Fibroblast of lung (primary cell): Measurements from ENCODE around the gene NRG2. TPM values are rescaled to one million over a fixed set of nuclear protein-coding genes. Genes with fewer than 3 reads are reported as not detected.

Experiments
- DNase-seq, 2 donors: peaks; one replicate each; pipeline versions ENCODE4 v3.0.0 to v3.0.0-alpha.2; 2010; ENCODE audit warnings: low read depth in 2 of 2
- H2AFZ ChIP-seq: 2 replicates; pipeline ENCODE4 v1.5.1; 2012; ENCODE audit warnings: low read length, control low read depth, inconsistent platforms
- H3K27ac ChIP-seq: 2 replicates; pipeline ENCODE4 v1.5.1; 2011; ENCODE audit warnings: low read length, control low read depth; ENCODE audit not compliant: insufficient read depth
- H3K27me3 ChIP-seq: 2 replicates; pipeline ENCODE4 v1.5.1; 2011; ENCODE audit warnings: mild to moderate bottlenecking, low read length; ENCODE audit not compliant: control insufficient read depth, insufficient read depth
- H3K36me3 ChIP-seq: 2 replicates; pipeline ENCODE4 v1.5.1; 2011; ENCODE audit warnings: low read length; ENCODE audit not compliant: control insufficient read depth, insufficient read depth
- H3K4me1 ChIP-seq: 2 replicates; pipeline ENCODE4 v1.5.1; 2011; ENCODE audit warnings: low read length; ENCODE audit not compliant: control insufficient read depth, insufficient read depth; ENCODE audit errors: extremely low read depth
- H3K4me2 ChIP-seq: 2 replicates; pipeline ENCODE4 v1.5.1; 2011; ENCODE audit warnings: low read length, control low read depth; ENCODE audit not compliant: insufficient read depth; ENCODE audit errors: extremely low read depth
- H3K4me3 ChIP-seq, 4 experiments: fragments of 200-600 bp in 1 of 4; sonication (generic) in 1 of 4; replicated peaks in 1 of 4; 2 replicates each; pipeline ENCODE4 v1.5.1; 2011 to 2016; ENCODE audit warnings: low read length in 4 of 4, low read depth in 3 of 4, mild to moderate bottlenecking in 3 of 4, control low read depth in 2 of 4, inconsistent platforms in 1 of 4, mixed read lengths in 1 of 4; ENCODE audit not compliant: insufficient read depth in 1 of 4; ENCODE audit errors: control extremely low read depth in 1 of 4
- H3K79me2 ChIP-seq: 2 replicates; pipeline ENCODE4 v1.5.1; 2012; ENCODE audit warnings: mild to moderate bottlenecking, low read length, inconsistent platforms; ENCODE audit not compliant: control insufficient read depth, insufficient read depth
- H3K9ac ChIP-seq: 2 replicates; pipeline ENCODE4 v1.5.1; 2011; ENCODE audit warnings: mild to moderate bottlenecking, low read length, control low read depth; ENCODE audit not compliant: insufficient read depth
- H3K9me3 ChIP-seq: 2 replicates; pipeline ENCODE4 v1.5.1; 2012; ENCODE audit warnings: low read depth, low read length; ENCODE audit not compliant: control insufficient read depth, insufficient read depth
- H4K20me1 ChIP-seq: 2 replicates; pipeline ENCODE4 v1.5.1; 2011; ENCODE audit warnings: low read length; ENCODE audit not compliant: control insufficient read depth, insufficient read depth; ENCODE audit errors: extremely low read depth
- EZH2 ChIP-seq: IDR thresholded peaks from 2 replicates; pipeline ENCODE4 v1.5.1; 2012; ENCODE audit warnings: low read length, control low read depth, mild to moderate bottlenecking; ENCODE audit errors: missing control alignments
- polyA plus RNA-seq, 2 donors: library from polyadenylated mRNA; depleted of rRNA in 1 of 2; stranded (reverse) in 1 of 2; unstranded in 1 of 2; fragments of >200 nt; gene quantifications; 2 replicates each; pipeline ENCODE4 v1.2.1, GENCODE V29; 2011 to 2012; ENCODE audit warnings: missing spikeins in 1 of 2
- total RNA-seq: library from RNA; depleted of rRNA; stranded (reverse); fragments of >200 nt; gene quantifications from 2 replicates; pipeline ENCODE4 v1.2.1, GENCODE V29; 2014
- TF ChIP-seq, protein P1 (sequence below), 2 donors: IDR thresholded peaks in 1 of 2; conservative IDR thresholded peaks in 1 of 2; 1 replicate in 1 of 2; 2 replicates in 1 of 2; pipeline ENCODE4 v1.5.1; 2011 to 2012; ENCODE audit warnings: low read length in 2 of 2, control low read depth in 1 of 2, inconsistent platforms in 1 of 2, low read depth in 1 of 2, mild to moderate bottlenecking in 1 of 2

NRG2 gene
- total and polyA plus RNA-seq, 2 donors (not counting 1 experiment from before 2014, with no cell fraction given) = 0.28 to 1.3 TPM

DNA sequence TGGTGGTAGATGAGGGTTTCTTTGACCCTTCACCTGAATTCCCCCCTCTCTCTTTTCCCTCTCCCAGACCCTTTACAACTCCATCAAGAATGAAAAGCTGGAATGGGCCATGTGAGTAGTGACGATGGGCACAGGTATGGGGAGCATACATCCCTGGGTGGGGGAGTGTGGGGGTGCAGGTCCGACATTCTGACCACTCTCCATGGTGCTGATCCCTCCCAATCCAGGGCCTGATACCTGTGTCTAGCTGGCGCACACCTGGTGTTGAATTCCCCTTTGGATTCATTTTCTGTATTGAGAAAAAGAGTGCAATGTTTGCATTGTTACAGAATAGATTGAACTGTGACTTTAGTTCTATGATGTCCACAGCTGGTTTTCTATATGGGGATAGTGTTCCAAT lies 207.4 kb downstream of the NRG2 start:
- no peaks in the 10 kb centered on the region for H3K36me3 ChIP-seq
- H3K27ac ChIP-seq = no peak overlapping the region
- no peak overlapping the region for H3K4me3 ChIP-seq
- H3K4me1 ChIP-seq = no peaks in the 10 kb centered on the region
- H4K20me1 ChIP-seq = no peaks in the 10 kb centered on the region
- H3K4me2 ChIP-seq = no peak overlapping the region
- no peak for TF ChIP-seq EZH2
- TF ChIP-seq, protein P1, sequence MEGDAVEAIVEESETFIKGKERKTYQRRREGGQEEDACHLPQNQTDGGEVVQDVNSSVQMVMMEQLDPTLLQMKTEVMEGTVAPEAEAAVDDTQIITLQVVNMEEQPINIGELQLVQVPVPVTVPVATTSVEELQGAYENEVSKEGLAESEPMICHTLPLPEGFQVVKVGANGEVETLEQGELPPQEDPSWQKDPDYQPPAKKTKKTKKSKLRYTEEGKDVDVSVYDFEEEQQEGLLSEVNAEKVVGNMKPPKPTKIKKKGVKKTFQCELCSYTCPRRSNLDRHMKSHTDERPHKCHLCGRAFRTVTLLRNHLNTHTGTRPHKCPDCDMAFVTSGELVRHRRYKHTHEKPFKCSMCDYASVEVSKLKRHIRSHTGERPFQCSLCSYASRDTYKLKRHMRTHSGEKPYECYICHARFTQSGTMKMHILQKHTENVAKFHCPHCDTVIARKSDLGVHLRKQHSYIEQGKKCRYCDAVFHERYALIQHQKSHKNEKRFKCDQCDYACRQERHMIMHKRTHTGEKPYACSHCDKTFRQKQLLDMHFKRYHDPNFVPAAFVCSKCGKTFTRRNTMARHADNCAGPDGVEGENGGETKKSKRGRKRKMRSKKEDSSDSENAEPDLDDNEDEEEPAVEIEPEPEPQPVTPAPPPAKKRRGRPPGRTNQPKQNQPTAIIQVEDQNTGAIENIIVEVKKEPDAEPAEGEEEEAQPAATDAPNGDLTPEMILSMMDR (conservative IDR thresholded peaks at IDR 0.05 in 1 of 2, IDR thresholded peaks at IDR 0.05 in 1 of 2; ENCODE audit: low read depth in 1 of 2, low read length in 2 of 2) = no peak
- no peaks in the 10 kb centered on the region for H3K9me3 ChIP-seq
- H2AFZ ChIP-seq = no peak overlapping the region
- no peak for DNase-seq
- no peak overlapping the region for H3K9ac ChIP-seq
- peaks cover 4% of the 10 kb centered on the region for H3K27me3 ChIP-seq
- H3K79me2 ChIP-seq = no peaks in the 10 kb centered on the region

DNA sequence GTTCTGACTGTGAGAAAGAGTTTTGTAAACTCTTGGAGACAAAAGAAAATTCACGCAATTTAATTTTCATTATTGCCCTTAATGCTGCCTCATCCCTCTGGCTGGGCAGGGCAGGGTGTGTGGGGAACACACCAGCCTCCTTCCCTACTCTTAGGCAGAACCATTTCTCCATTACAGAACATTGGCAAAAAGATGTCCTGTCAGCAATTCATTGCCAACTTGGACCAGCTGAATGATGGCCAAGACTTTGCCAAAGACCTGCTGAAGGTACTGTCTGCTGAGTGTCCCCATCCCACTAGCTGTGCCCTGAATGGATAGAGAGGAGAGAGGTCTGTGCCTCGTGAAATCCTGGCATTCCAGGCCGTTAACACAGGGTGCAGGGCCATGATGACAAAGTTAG lies 209.6 kb downstream of the NRG2 start:
- H3K9me3 ChIP-seq = no peaks in the 10 kb centered on the region
- DNase-seq = no peak
- H3K4me1 ChIP-seq = no peaks in the 10 kb centered on the region
- H3K36me3 ChIP-seq = no peaks in the 10 kb centered on the region
- no peak overlapping the region for H2AFZ ChIP-seq
- no peak for TF ChIP-seq EZH2
- TF ChIP-seq, protein P1 (conservative IDR thresholded peaks at IDR 0.05 in 1 of 2, IDR thresholded peaks at IDR 0.05 in 1 of 2; ENCODE audit: low read depth in 1 of 2, low read length in 2 of 2) = no peak
- H3K4me2 ChIP-seq = no peak overlapping the region
- no peak overlapping the region for H3K9ac ChIP-seq
- no peak overlapping the region for H3K4me3 ChIP-seq
- H4K20me1 ChIP-seq = no peaks in the 10 kb centered on the region
- H3K27ac ChIP-seq = no peak overlapping the region
- H3K27me3 ChIP-seq = peaks cover 2% of the 10 kb centered on the region
- H3K79me2 ChIP-seq = no peaks in the 10 kb centered on the region

DNA sequence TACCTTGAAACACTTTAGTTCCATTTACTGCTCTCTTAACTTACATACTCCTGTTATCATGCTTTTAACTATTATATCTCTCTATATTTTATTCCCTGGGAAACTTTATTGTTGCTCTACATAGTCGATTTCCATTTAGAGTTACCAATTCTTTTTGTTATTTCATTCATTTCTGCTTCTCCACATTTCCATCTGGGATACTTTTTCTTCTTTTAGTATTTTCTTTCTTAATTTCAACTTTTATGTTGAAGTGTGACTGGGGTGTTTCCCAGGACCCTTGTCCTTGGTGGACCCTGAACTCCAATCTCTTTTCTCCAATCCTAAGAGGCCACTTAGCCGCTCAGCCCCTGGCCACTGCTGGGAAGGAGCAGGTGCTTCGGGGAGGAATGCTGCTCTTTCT lies 211.5 kb downstream of the NRG2 start:
- Histone ChIP-seq H3K4me2 (no peak overlapping the region), H3K27ac (no peak overlapping the region), H3K9ac (no peak overlapping the region), H3K36me3 (no peaks in the 10 kb centered on the region), H3K27me3 (peaks cover 2% of the 10 kb centered on the region), H3K79me2 (no peaks in the 10 kb centered on the region), H3K4me3 (no peak overlapping the region), H3K4me1 (no peaks in the 10 kb centered on the region), H3K9me3 (no peaks in the 10 kb centered on the region), H2AFZ (no peak overlapping the region), H4K20me1 (no peaks in the 10 kb centered on the region)
- no peak for TF ChIP-seq EZH2
- TF ChIP-seq, protein P1 (conservative IDR thresholded peaks at IDR 0.05 in 1 of 2, IDR thresholded peaks at IDR 0.05 in 1 of 2; ENCODE audit: low read depth in 1 of 2, low read length in 2 of 2) = no peak
- no peak for DNase-seq
